ENCODE results near the gene MTA2.
"Not testable (repeated sequence)": the region's sequence is repeated elsewhere in the genome, so short reads cannot be mapped to it uniquely, and the experiment has no call there.

The MTA2 gene

GRCh38 chr11:62566247-62566646 lies 35.4 kb downstream of the MTA2 start:
- no peak for DNase-seq (ENCODE audit: low read depth)

DNA sequence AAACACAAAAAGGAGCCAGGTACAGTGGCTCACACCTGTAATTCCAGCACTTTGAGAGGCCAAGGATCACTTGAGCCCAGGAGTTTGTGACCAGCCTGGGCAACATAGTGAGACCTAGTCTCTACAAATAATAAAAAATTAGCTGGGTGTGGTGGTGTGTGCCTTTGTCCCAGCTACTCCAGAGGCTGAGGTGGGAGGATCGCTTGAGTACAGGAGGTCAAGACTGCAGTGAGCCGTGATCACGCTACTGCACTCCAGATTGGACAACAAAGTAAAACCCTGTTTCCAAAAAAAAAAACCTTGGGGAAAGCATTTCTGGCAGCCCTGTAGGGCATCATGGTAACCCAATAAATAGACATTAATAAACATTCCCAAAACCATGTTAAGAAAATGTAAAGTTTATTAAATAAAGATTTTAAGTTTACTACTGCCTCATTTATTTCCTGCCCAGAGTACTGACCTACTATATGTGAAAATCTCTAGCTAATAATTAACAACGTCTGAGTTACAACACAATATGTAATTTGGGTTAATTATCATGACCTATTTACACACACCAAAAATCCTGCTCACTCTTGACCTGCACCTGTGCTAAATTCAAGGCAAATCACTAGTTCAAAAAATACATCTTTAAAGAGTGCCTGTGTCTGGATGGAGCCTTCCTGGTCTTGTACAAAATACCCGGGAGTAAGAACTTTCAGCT lies 36.4 kb downstream of the MTA2 start:
- no peak for DNase-seq (ENCODE audit: low read depth)

- DNase-seq (ENCODE audit: low read depth) = not testable (repeated sequence)
Measured at GRCh38 chr11:62561677-62562230, 39.9 kb downstream of the MTA2 start.

DNA sequence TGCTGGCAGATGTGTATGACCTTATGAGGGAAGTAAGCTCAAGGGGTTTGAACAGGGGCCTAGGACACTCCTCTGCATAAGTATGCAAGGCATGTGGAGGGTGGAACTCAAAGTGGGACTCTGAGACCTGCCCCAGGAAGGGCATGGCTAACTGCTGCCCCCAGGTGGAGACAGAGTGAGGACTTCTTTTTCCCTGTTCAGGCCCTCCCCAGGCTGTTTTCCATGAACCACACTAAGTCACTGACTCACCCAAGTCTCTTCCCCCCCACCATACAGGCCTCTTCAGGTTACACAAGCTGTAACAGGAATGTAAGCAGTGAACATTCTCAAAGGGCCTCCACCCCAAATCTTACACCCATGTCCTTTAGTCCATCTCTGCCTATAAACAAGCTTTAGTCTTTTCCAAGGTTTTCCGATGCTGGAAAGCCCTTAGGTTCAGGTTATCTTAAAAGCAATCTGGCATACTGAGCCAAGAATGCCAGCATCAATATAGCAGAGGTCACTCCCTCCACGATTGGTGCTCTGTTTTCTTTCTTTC lies 41.0 kb downstream of the MTA2 start:
- peak; percentile 80 for DNase-seq (ENCODE audit: low read depth)

- not testable (repeated sequence) for DNase-seq (ENCODE audit: low read depth)
Measured at GRCh38 chr11:62559626-62560025, 42.0 kb downstream of the MTA2 start.

GRCh38 chr11:62559204-62559603 lies 42.5 kb downstream of the MTA2 start:
- DNase-seq (ENCODE audit: low read depth) = no peak

GRCh38 chr11:62558669-62559068 lies 43.0 kb downstream of the MTA2 start:
- no peak for DNase-seq (ENCODE audit: low read depth)

GRCh38 chr11:62556875-62557631 lies 44.6 kb downstream of the MTA2 start:
- DNase-seq (ENCODE audit: low read depth) = no peak

DNA sequence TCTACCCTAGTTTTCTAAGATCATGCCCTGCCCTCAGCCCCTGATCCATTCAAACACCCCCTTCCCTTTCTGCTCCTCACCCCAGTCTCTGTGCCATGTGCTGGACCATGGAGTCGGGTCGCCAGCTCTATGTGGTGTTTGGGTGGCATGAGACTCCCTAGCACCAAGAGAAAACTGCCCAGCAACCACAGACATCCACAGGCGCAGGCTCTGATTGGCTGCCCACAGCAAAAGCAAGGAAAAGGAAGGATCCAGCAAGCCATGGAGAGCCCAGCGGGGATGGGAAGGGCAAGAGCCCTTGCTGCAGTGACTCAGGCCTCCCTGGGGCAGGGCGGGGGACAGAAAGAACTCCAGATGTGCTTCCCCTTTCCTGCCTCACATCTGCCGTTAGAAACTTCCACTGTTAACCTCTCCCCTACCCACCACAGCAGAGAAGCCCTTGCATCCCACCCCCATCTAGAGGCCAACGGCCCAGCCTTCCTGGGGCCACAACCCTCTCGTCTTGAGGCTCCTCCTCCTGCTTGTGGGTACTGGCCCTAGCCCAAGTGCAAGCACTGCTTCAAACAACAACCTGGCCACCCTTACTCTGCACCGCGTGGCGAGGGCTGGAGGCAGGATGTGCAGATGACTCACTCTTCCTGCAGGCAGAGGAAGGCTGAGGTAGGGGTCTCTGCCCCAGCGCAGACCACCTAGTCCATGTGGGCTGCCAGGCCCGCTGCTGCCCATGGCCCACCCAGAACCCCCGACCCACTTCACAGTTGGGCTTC lies 45.4 kb downstream of the MTA2 start:
- DNase-seq (ENCODE audit: low read depth) = peak; percentile 77

- peak; percentile 69 for DNase-seq (ENCODE audit: low read depth)
Measured at GRCh38 chr11:62555464-62556107, 46.1 kb downstream of the MTA2 start.

- no peak for DNase-seq (ENCODE audit: low read depth)
Measured at GRCh38 chr11:62554387-62555167, 47.1 kb downstream of the MTA2 start.

DNA sequence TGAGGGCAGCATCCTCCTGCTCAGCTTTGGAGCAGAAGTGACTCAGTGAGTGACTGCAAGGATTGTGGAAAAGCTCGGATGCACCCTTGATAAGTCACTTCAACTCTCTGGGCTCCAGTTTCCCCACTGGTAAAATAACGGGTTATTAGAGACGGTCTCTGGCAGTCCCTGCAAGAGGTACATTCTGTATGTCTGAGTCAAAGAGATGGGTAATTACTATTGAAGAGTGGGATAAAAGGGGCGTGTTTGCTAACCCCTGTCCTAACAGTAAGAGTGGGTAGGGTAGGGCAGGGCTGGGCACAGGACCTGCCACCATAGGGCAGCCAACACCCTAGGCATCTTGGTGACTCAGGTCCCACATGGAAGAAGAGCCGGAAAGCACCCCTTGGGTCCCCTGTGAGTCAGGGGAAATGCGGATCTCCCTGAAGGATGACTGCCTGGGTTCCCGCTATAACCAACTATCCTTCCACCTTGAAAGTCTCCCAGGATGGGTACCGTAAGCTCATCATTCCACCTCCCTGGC lies 47.8 kb downstream of the MTA2 start:
- DNase-seq (ENCODE audit: low read depth) = no peak

- peak; percentile 68 for DNase-seq (ENCODE audit: low read depth)
Measured at GRCh38 chr11:62553080-62553838, 48.4 kb downstream of the MTA2 start.

GRCh38 chr11:62552485-62553079 lies 49.1 kb downstream of the MTA2 start:
- no peak for DNase-seq (ENCODE audit: low read depth)

- not testable (repeated sequence) for DNase-seq (ENCODE audit: low read depth)
Measured at GRCh38 chr11:62550478-62550877, 51.2 kb downstream of the MTA2 start.

GRCh38 chr11:62548545-62549335 lies 52.9 kb downstream of the MTA2 start:
- no peak for DNase-seq (ENCODE audit: low read depth)

GRCh38 chr11:62547691-62548281 lies 53.9 kb downstream of the MTA2 start:
- no peak for DNase-seq (ENCODE audit: low read depth)

Data from T follicular helper cell (primary cell).